Adrenal gland (tissue), 12 donors: ENCODE measurements around the gene NPR2. TPM values are rescaled to one million over a fixed set of nuclear protein-coding genes. Genes with fewer than 3 reads are reported as not detected.
A peak's percentile ranks its signal among the peaks of the same experiment; 100 is the strongest.

Experiments
- DNase-seq, 7 donors: peaks; one replicate each; pipeline ENCODE4 v3.0.0-alpha.2; 2019 to 2020
- H3K27ac ChIP-seq, 5 donors: fragments of 200-600 bp; sonication (generic) in 4 of 5; 1 replicate in 3 of 5; 2 replicates in 2 of 5; pipeline versions ENCODE4 v1.5.1 to v1.8.0; 2016 to 2020; ENCODE audit warnings: mild to moderate bottlenecking in 1 of 5
- H3K27me3 ChIP-seq: fragments of 200-600 bp; 2 replicates; pipeline ENCODE4 v1.8.0; 2021
- H3K36me3 ChIP-seq, 2 donors: fragments of 200-600 bp; replicated peaks in 1 of 2; 1 replicate in 1 of 2; 2 replicates in 1 of 2; pipeline versions ENCODE4 v1.5.1 to v1.8.0; 2018 to 2022
- H3K4me1 ChIP-seq, 2 donors: fragments of 200-600 bp; replicated peaks in 1 of 2; 1 replicate in 1 of 2; 2 replicates in 1 of 2; pipeline versions ENCODE4 v1.5.1 to v1.8.0; 2018 to 2021
- H3K4me3 ChIP-seq, 4 donors: fragments of 200-600 bp; sonication (generic) in 3 of 4; one replicate each; pipeline ENCODE4 v1.5.1; 2016 to 2018
- H3K9me3 ChIP-seq, 3 donors: fragments of 200-600 bp; sonication (generic) in 1 of 3; replicated peaks in 1 of 3; 1 replicate in 2 of 3; 2 replicates in 1 of 3; pipeline versions ENCODE4 v1.5.1 to v1.8.0; 2016 to 2021
- POLR2A ChIP-seq, 2 donors: fragments of 450-650 bp; IDR thresholded peaks; one replicate each; pipeline ENCODE4 v1.6.1; 2017; ENCODE audit warnings: antibody characterized with exemption in 2 of 2, mild to moderate bottlenecking in 2 of 2, moderate library complexity in 1 of 2
- WGBS, 4 donors: extraction: QIAGEN DNeasy Blood & Tissue Kit in 2 of 4; methylation state at CpG; one replicate each; pipeline versions ENCODE4 v1.1.5 to v1.1.7; 2013 to 2017; 5-methylcytosine and 5-hydroxymethylcytosine counted together
- intact Hi-C, 2 donors: fragments of 100-400 bp; cut with DNase I; formaldehyde crosslinking; loops; one replicate each; pipeline versions ENCODE4 v1.14.1 to v1.15.0; 2022 to 2023
- polyA plus RNA-seq, 3 donors: library from polyadenylated mRNA; stranded (reverse); fragments of 200-250 nt in 2 of 3; fragments of 350-450 nt in 1 of 3; fragmentation: Illumina TruSeq in 1 of 3; extraction: RNeasy Lipid Tissue Mini Kit (QIAGEN cat#74804) in 1 of 3; gene quantifications; one replicate each; pipeline ENCODE4 v1.2.3, GENCODE V29; 2013 to 2014
- total RNA-seq, 9 donors: library from RNA; depleted of rRNA in 4 of 9; stranded (reverse); fragments of >200 nt in 4 of 9; fragments of 120-200 nt in 1 of 9; fragmentation: NEBNext Ultra II Directional in 1 of 9; extraction: Animal tissue kit (Norgen Biotek cat#: 25700) in 1 of 9; gene quantifications; one replicate each; pipeline versions ENCODE4 v1.1.0 to v1.2.4, GENCODE V29; 2013 to 2023
- TF ChIP-seq, protein P1 (sequence below), 6 experiments: fragments of 450-650 bp in 4 of 6; fragments of 200-600 bp in 2 of 6; sonication (generic) in 1 of 6; IDR thresholded peaks; 1 replicate in 5 of 6; 2 replicates in 1 of 6; pipeline versions ENCODE4 v1.5.1 to v1.8.0; 2016 to 2021; ENCODE audit warnings: antibody characterized with exemption in 6 of 6, mild to moderate bottlenecking in 2 of 6, moderate library complexity in 1 of 6
- donor health status: healthy with polysubstance abuse.
- donor health status: Bipolar disorder and iron deficiency.
- donor health status: DM: yes; HTN: yes; CAD: no.
- donor health status: DM: no; HTN: no; CAD: no.
- donor health status: DM: no; HTN: no; CAD: no.
- donor health status: DM: yes; HTN: yes; CAD: no.

The NPR2 gene
- total and polyA plus RNA-seq, 12 donors, result 5.6 to 69.9 (median 24.1) TPM

DNA sequence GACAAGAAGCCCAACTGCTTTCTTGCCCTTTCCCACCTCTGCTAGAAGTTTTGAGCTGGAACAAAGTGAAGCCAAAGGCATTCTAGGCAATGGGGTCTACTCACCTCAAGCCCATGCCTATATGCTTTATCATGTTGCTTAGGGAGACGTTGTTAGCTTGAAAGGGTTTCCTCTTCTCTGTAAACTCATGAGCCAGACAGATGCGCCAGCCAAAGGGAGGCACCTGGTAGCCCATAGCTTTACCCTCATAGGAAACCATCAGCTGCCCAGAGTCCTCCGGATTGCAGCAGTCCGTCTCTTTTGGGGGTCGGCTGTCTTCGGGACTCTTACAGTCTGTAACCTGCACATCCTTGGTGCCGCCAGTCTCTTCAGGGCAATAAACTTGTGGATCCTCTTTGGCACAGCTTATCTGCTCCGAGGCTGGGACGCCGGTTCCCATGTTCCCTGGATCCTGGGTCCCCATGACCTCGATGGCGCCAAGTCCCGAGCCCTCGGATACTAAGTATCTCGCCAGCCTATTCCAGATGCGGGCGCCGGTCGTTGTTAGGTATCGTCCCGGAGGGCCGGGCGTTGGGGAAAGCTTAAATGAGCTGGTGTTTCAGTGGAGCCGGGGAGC lies 43.0 kb upstream of the NPR2 start:
- peak in 1 of 7 donors; percentile 32 for DNase-seq
- H3K27me3 ChIP-seq, result no peaks in the 10 kb centered on the region
- intact Hi-C loops, result no loop called here
- no peaks in the 10 kb centered on the region for H3K9me3 ChIP-seq
- no peak for TF ChIP-seq POLR2A (IDR thresholded peaks at IDR 0.05)
- TF ChIP-seq, protein P1, sequence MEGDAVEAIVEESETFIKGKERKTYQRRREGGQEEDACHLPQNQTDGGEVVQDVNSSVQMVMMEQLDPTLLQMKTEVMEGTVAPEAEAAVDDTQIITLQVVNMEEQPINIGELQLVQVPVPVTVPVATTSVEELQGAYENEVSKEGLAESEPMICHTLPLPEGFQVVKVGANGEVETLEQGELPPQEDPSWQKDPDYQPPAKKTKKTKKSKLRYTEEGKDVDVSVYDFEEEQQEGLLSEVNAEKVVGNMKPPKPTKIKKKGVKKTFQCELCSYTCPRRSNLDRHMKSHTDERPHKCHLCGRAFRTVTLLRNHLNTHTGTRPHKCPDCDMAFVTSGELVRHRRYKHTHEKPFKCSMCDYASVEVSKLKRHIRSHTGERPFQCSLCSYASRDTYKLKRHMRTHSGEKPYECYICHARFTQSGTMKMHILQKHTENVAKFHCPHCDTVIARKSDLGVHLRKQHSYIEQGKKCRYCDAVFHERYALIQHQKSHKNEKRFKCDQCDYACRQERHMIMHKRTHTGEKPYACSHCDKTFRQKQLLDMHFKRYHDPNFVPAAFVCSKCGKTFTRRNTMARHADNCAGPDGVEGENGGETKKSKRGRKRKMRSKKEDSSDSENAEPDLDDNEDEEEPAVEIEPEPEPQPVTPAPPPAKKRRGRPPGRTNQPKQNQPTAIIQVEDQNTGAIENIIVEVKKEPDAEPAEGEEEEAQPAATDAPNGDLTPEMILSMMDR (IDR thresholded peaks at IDR 0.05), result no peak
- 0 to 1% (median 0%) methylated on average over 7 to 24 of the region's 24 CpGs for WGBS, 4 donors
- H3K36me3 ChIP-seq, result peaks cover 0 to 41% of the 10 kb centered on the region in 2 donors
- H3K27ac ChIP-seq, result peak overlapping the region; percentile 51 to 95 (median 77)
- H3K4me1 ChIP-seq, result peaks cover 34 to 48% of the 10 kb centered on the region in 2 donors
- peak overlapping the region; percentile 17 to 92 (median 80) for H3K4me3 ChIP-seq

DNA sequence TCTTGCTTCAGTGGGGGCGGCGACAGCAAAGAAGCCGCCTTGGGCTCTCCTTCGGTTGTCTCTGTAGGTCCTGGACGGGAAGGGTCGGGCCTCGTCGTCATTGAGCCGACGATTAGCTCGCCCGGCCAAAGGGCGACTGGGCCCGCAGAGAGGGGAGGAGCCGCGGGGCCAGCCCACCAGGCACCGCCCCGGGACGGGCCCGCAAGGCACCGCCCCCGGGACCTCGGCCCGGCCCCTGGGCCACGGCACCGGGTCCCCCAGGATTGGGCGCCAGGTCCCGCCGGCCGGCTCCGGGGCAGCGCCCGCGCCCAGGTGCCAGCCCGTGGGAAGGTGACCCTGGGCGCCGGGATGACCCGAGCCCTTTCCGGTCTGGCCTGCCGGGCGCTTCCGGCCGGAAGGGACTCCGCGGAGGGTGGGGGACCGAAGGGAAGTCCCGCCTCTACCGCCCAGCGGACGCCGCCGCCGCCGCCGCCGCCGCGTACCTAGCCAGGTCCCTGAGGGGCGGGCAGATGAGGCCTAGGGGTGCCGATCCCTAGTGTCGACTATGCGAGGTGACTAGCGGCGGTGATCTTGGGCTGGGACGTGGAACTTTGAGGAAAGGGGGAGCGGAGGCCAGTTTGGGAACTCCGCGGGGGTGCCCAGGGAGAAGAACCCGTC lies 42.4 kb upstream of the NPR2 start, which contains the start of the genes GBA2 and RGP1:
GBA2 (minus strand) TSS at position 371 of the 657 bp plus-strand sequence. CDS start 524 bp downstream, outside the sequence.
RGP1 (plus strand) TSS at position 430 of the 657 bp plus-strand sequence. CDS start 469 bp downstream, outside the sequence.
- Histone ChIP-seq H3K9me3 (no peaks in the 10 kb centered on the region), H3K36me3 (peaks cover 0 to 41% of the 10 kb centered on the region in 2 donors), H3K4me1 (peaks cover 34 to 48% of the 10 kb centered on the region in 2 donors), H3K27me3 (no peaks in the 10 kb centered on the region), H3K27ac (peak within 1 kb of the TSS; percentile 51 to 95 (median 77)), H3K4me3 (peak within 1 kb of the TSS; percentile 17 to 92 (median 80))
- peak in 1 of 2 donors; percentile 60 for TF ChIP-seq POLR2A (IDR thresholded peaks at IDR 0.05)
- TF ChIP-seq, protein P1 (IDR thresholded peaks at IDR 0.05), result no peak
- peak; percentile 79 to 86 (median 83) for DNase-seq
- 0 to 1% (median 0%) methylated on average over 12 to 69 of the region's 69 CpGs for WGBS, 4 donors
- intact Hi-C loops, result no loop called here

DNA sequence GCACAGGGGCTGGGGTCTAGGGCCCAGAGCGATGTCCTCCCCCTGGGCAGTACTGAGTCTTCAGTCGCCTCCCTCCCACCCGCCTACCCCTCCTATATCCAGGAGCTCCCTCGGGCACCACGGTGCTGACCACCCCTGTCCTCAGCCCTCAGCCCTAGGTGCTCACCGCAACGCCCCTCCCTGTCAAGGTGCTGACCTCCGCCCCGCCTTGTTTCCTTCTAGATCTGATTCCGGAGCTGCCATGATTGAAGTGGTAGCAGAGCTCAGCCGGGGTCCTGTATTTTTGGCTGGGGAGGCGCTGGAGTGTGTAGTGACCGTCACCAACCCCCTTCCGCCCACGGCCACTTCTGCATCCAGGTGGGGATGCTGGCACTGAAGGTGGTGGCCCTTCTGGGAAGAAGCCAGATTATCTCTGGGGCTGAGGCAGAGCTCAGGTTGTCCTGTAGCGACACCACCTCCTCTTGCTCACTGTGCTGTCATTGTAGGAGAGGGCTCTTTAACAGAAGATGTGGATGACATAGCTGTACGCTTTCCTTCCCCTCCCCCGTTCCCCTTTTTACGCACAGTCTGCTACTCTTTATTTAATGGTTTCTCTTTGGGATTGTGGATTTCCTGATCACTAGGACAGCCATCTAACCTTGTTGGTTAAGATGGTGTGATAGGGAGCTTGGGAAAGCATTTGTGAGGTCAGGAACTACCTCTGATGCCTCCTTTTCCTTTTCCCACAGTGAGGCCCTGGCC lies 41.7 kb upstream of the NPR2 start:
- Histone ChIP-seq H3K36me3 (peaks cover 0 to 40% of the 10 kb centered on the region in 2 donors), H3K9me3 (no peaks in the 10 kb centered on the region), H3K27ac (peak overlapping the region in 4 of 5 donors; percentile 51 to 95 (median 82)), H3K4me1 (peaks cover 34 to 44% of the 10 kb centered on the region in 2 donors), H3K4me3 (peak overlapping the region in 3 of 4 donors; percentile 71 to 92 (median 90)), H3K27me3 (no peaks in the 10 kb centered on the region)
- intact Hi-C loops, result no loop called here
- DNase-seq, result peak in 3 of 7 donors; percentile 40 to 69 (median 47)
- WGBS, 4 donors, result 1 to 2% (median 2%) methylated on average over 12 to 19 of the region's 19 CpGs
- peak in 1 of 2 donors; percentile 5 for TF ChIP-seq POLR2A (IDR thresholded peaks at IDR 0.05)
- TF ChIP-seq, protein P1 (IDR thresholded peaks at IDR 0.05), result no peak

DNA sequence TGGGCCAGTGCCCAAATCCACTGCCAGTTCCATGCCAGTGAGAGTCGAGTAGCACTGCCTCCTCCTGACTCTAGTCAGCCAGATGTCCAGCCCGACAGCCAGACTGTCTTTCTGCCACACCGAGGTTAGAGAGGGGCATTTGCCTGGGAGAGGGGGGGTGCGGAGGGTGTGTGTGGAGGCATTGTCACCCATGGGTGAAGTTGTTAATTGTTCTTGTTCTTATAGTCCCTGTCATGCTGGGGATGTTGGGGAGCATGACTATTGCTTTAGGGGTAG lies 41.2 kb upstream of the NPR2 start:
- Histone ChIP-seq H3K36me3 (peaks cover 0 to 40% of the 10 kb centered on the region in 2 donors), H3K4me3 (peak overlapping the region in 1 of 4 donors; percentile 92), H3K27me3 (no peaks in the 10 kb centered on the region), H3K27ac (peak overlapping the region in 4 of 5 donors; percentile 51 to 95 (median 82)), H3K4me1 (peaks cover 34 to 39% of the 10 kb centered on the region in 2 donors), H3K9me3 (no peaks in the 10 kb centered on the region)
- TF ChIP-seq POLR2A (IDR thresholded peaks at IDR 0.05), result no peak
- TF ChIP-seq, protein P1 (IDR thresholded peaks at IDR 0.05), result no peak
- peak in 1 of 7 donors; percentile 35 for DNase-seq
- WGBS, 4 donors, result 46 to 49% (median 47%) methylated on average over 3 to 4 of the region's 4 CpGs
- intact Hi-C loops, result no loop called here
